HG03457 (cell line): ENCODE data around the gene ZNF202.
A peak's percentile ranks its signal among the peaks of the same experiment; 100 is the strongest.
"Not testable (repeated sequence)": the region's sequence is repeated elsewhere in the genome, so short reads cannot be mapped to it uniquely, and the experiment has no call there.

Experiments used
- ATAC-seq: cut with Tn5 transposase; IDR thresholded peaks from one replicate; pipeline ENCODE4 v1.9.1; 2021; ENCODE audit warnings: moderate number of reproducible peaks; ENCODE audit not compliant: unreplicated experiment

ZNF202 gene

DNA sequence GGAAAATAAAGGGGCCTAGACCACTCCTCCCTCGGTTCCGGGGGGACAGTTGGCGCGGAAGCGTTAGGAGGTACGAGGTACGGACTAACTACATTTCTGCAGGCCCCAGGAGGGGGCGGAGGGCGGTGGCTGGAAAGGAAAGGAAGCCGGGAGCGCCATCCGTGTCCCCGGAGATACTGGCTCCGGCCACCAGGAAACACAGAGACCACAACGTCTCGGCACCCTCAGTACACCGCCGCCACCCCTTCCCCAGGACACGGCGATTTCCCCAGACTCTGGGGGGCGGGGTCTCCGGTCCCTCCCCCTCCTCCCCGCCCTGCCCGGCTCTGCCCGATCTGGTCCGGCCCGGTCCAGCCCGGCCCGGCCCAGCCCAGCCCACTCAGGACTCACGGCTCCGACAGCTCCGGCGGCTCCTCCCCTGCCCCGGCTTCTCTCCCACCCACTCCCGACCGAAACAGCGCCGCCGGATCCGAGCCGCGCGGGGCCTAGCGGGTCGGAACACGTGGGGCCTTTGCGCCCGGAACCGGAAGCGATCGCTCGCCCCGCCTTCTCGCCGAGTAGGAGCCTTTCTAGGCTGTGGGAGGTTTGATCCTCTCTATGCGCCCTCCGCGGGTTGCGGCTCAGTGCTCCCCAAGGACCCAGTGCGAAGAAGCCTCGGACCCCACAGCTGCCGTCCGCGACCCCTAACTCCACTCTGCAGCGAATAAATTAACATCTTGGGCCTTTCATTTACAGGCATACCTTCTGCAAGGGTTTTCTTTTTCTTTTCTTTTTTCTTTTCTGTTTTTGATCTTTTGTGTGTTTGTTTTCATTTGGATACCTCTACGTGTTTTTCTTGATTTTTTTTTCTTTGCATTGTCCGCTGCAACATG is at the start of gene ZNF202:
Gene ZNF202, minus strand, starts transcription at position 502 of the 872 bp plus-strand sequence. CDS start 10,772 bp downstream, outside the sequence.
- ATAC-seq, result peak; percentile 99

DNA sequence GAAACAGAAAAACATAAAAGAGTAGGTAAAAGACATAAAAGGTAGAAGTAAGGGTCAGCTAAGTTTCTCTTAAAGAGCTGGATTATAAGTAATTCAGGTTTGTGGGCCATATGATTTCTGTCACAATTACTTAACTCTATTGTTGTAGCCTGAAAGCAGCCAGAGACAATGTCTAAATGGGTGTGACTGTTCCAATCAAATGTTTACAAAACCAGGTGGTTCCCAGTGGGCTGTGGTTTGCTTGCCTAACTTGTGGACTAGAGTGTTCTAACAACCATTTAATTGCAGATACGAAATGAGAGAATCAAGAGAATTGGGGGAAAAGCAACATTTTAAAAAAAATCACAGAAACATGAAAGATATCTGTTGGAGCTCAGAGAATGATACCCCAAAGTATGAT is 42.1 kb upstream of the ZNF202 start:
- ATAC-seq, result no peak

DNA sequence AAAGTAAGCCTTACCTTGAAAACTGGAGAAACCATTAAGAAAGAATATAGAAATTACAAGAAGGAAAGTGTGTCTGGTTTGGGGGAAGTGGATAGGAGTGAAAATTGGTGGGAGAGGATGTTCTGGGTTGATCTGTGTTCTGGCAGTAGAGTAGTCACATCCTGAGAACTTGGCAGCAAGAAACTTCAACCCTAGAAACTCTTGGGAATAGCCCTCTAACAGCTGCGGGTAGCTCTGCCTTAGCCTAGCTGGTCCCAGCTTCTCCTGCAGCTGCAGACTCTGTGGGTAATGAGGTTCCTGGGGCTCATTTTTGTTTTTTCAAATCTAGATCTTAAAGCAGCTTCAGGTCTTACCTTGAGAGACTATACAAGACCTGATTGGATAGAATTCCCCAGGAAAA is 37.1 kb upstream of the ZNF202 start:
- ATAC-seq, result no peak

DNA sequence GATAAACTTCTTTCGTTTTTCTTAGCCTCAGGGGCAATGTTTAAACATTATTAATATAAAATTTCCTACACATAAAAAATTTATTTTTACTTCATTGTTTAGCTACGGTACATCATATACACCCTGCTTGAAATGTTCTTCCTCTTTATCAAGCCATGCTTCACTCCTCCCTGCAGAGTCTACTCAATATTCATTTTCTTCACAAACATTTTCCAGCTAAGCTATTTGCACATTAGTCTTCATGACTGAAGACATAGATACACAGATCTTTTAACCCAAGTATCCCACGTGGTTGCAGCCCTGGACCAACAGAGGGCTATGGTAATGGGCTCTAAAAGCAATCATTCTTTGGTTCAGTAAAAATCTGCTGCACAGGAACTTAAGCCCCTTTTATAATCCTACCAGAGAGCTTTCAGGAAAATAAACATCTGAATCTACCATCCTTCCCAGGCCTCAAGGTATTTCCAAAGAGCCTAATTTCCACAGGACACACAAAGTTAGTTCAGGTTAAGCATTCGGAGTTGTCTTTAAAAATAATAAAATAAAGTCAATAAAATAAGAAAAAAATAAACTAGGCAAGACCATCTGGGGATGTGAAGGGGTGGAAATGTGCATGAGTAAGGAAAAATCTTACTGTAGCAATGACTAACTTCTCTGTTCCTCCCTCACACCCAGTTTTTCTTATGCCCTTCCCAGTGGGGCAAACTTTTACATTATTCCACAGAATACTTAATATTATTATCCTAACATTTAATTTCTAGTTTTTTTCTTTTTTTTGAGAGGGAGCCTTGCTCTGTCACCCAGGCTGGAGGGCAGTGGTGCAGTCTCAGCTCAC is 34.5 kb upstream of the ZNF202 start:
- ATAC-seq, result no peak

DNA sequence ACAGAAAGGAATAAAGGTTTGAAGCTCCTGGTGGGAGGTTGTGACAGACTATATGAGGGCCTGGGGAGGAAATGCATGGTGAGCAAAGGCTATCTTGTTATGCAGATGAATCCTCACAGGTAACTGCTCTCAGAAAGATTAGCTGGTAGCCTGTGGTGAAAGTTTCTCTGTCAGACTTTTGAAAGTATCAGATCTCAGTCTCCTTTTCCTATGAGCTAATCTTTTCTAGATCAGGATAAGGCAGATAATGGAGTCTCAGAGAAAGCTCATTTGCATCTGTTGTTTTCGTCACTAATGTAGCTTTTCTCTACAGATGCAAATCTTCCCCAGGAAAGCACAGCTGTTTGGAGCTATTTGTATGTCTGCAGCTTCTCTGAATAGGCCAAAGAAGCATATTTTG is 33.8 kb upstream of the ZNF202 start:
- no peak for ATAC-seq

DNA sequence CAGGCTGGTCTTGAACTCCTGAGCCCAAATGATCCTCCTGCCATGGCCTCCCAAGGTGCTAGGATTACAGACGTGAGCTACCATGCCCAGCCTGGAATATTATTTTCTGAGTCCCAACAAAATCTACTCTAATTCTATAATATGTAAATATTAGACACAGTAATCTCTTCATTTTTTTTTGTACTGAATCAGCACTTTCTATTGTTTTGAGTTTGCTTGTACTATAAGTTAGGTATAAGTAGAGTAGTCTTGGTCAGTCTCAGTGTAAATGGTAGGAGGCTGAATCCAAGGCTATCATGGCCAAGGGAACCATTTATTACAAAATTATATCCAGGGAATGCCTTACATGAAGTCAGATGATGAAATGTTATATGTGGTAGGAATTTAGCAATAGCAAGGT is 32.5 kb upstream of the ZNF202 start:
- no peak for ATAC-seq

DNA sequence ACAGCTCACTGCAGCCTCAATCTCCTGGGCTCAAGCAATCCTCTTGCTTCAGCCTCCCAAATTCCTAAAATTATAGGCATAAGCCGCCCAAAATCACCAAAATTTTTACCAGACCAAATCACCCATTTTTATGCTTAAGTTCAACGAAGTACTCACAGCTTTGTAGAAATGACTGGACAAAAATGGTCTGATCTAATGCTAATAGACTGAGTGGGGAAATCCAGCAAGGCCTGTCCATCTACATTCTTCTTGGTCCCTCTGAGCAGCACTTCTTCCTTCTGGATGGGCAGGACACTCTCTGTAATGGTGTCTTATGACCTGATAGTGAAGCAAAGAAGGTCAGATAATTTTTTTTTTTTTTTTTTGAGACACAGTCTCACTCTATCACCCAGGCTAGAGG is 31.6 kb upstream of the ZNF202 start:
- ATAC-seq, result no peak

DNA sequence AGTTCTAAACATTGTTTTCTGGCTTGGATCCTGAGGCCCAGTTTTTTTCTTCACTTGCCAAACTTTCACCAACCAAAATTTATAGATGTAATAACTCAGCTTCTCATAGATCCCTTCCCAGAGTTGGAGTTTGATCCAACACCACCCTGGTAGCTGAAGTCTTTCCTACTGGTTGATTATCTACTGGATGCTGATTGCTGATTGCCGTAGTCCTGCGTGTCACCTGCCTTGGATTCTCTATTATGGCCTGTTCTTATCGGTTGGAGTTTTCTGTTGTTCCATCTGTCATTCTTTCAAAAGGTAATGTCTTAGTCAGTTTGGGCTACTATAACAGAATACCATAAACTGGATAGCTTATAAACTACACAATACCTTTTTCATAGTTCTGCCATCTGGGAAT is 30.2 kb upstream of the ZNF202 start:
- ATAC-seq, result no peak

DNA sequence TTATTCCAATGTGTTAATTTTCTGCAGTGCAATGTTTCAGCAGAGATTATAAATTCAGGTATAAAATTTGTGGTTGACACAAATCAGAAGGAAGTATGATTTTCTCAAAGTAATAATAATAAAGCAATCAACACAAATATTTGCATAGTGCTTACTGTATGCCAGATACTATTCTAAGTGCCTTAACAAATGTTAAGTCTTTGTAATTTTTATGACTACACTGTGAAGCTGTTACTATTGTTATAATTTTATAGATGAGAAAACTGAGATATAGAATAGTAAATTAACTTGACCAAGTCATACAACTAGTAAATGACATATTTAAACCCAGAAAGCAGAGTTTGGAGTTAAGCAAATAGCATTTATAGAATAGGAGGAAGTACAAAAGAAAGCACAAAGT is 29.3 kb upstream of the ZNF202 start:
- ATAC-seq, result no peak

DNA sequence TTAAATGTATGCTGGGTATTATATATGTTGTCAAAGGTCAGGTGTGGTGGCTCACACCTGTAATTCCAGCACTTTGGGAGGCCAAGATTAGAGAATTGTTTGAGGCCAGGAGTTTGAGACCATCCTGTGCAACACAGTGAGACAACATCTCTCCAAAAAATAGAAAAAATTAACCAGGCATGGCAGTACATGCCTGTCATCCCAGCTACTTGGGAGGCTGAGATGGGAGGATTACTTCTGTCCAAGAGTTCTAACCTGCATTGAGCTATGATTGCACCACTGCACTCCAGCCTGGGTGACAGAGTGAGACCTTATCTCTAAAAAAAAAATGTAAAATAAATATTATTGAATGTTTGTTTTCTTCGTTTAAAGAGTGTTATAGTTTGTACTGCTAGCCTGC is 24.1 kb upstream of the ZNF202 start:
- no peak for ATAC-seq

DNA sequence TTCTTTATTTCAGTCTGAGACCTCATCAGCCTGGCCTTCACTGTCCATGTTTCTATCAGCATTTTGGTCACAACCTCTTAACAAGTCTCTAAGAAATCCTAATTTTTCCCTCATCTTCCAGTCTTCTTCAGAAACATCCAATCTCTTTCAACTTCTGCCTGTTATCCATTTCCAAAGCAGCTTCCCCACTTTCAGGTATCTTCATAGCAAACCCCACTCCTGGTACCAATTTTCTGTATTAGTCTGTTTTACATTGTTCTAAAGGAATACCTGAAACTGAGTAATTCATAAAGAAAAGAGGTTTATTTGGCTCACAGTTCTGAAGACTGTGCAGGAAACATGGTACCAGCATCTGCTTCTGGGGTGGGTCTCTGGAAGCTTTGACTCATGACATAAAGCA is 21.0 kb upstream of the ZNF202 start:
- no peak for ATAC-seq

DNA sequence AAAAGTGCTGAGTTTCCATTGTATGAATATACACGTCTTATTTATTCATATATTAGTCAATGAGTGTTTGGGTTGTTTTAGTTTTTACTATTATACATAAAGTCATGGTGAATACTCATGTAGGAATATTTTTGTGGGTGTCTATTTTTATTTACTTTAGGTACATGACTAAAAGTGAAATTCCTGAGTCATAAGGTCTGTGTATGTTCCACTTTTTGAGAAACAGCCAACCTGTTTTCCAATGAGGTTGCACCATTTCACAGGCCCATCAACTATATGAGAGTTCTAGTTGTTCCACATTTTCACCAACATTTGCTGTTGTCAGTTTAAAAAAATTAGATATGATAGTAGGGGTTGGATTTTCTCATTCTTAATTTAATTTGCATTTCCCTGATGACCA is 19.4 kb upstream of the ZNF202 start:
- ATAC-seq, result no peak

DNA sequence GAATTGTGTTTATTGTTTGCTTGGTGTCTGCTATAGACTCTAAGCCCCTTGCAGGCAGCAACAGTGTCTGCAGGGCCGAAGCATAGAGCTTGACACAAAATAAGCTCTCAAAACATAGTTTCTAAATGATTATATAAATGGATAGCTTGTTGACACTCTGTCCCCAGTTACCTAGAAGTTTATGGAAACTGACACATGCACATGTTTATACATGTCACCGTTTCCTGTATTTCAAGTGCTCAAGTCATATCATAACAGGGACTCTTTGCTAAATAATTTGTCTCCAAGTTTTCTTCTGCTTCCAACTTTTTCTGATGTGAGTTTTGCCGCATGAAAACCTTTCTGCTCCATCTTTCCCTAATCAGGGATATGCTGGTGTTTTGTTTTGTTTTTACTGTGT is 16.5 kb upstream of the ZNF202 start:
- no peak for ATAC-seq

DNA sequence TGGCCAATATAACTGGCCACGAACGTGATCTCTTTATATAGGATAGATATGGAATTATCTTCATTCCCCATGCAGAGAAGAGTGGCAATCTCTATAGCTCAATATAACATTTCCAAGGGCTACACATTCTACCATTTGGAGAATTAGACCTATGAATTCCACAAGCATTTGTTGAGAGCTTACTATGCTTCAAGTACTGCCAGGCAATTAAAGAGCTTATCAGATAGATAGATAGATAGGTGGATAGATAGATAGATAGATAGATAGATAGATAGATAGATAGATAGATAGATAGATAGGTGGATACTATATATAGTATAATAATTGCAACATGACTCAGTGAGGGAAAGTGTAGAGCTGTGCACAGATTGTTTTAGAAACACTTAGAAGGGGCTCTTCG is 14.4 kb upstream of the ZNF202 start:
- no peak for ATAC-seq

DNA sequence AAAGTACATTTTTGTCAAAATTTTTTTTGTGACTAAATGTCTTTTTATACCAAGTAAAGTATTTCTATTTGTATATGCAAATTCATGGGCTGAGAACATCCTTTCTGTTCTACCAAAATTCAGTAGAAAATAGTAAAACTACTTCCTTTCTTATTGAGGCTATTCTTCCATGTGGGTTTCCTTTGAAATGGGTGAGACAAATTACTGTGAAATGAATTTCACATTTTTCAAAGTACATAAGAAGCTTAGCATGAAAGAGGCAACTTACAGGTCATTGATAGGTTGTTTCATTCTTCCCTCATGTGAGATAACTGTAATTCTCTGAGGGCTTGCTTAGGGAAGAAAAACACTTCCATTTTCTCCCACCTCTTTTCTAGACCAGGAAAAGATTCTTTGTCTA is 13.9 kb upstream of the ZNF202 start:
- no peak for ATAC-seq

DNA sequence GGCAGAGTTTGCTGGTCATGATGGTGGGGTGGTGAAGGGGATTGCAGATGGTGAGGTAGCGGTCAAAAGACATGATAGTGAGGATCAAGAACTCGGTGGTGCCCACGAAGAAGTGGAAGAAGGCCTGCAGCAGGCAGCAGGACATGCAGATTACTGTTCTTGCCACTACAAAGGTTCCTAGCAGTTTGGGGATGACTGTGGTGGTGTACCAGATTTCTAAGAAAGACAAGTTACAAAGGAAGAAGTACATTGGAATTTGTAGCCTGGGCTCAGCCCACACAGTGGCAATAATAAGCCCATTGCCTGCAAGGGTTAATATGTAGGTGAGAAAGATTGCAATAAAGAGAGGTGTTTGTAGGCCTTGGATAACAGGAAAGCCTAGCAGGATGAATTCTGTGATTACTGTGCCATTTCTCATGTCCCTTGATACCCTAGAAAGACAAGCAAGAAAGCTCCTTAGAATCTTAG is 12.7 kb upstream of the ZNF202 start, which contains the start of gene OR6X1:
Gene OR6X1, minus strand, starts transcription at position 418 of the 468 bp plus-strand sequence. Its CDS starts 0 bp downstream, at position 418.
- no peak for ATAC-seq

DNA sequence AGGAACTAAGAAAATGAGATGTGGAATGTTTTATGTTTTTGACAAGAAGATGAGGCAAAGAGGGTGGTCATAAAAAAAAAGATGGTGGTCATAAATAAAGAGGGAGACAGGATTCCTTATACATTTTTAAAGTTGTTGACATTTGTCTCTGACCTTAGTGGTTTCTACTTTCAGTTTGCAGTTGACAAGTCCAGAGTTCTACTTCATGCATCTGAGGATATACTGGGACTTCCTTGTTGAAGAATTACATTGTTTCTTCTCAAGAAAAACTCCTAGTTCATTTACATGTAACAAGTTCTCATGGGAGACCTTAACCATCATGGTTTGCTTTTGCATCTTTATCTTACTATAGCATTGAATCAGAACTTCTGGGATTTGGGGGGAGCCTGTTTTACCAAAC is 11.7 kb upstream of the ZNF202 start:
- ATAC-seq, result no peak

DNA sequence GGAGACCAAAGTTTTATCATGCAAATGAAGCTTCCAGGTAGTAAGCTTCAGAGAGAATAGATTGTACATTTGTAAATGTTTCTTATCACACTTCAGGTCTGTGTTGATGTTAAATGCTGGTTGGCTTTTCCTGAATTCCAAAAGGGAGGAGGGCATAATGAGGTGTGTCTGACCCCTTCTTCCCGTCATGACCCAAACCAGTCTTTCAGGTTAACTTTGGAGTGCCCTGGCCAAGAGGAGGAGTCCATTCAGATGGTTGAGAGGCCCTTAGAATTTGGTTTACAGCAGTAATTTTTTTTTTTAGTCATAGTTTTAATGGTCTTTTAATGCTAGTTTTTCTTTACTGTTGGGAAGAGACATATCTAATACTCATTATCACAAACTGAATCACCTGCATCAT is 10.3 kb upstream of the ZNF202 start:
- ATAC-seq, result no peak

DNA sequence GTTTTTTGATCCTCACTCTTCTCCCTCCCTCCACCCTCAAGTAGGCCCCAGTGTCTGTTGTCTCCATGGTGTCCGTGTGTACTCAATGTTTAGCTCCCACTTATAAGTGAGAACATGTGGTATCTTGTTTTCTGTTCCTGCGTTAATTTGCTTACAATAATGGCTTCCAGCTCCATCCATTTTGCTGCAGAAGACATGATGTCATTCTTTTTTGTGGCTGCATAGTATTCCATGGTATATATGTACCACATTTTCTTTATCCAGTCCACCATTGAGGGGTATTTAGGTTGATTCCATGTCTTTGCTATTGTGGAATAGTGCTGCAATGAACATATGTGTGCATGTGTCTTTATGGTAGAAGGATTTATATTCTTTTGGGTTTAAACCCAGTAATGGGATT is 6.9 kb upstream of the ZNF202 start:
- ATAC-seq, result not testable (repeated sequence)

DNA sequence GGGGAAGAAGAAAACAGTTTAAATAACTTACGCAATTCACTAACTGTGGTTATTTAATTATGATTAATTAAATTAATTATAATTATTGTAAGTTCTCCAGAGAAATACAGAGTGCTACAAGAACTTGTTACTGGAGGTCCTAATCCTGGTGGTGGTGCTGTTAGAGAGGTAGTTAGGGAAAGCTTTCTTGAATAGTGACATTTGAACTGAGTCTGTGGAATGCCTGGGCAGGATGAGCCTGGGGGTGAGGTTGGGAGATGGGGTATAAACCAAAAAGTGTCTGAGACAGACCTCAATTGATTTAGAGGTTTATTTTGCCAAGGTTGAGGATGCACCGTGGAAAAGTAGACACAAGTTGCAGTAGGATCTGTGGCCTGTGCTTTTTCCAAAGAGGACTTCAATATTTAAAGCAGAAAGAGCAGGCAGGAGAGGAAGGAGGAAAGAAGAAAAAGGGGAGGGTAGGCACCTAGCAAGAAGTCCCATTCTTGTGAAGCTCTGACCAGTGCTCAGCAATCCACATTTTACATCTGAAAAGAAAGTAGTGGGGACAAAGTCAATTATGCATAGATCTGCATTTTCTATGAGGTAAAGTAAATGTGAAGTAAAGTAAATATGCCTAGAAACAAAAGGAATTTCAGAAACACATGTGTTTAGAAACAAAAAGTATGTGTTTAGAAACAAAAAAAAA is 4.4 kb upstream of the ZNF202 start:
- ATAC-seq, result no peak

DNA sequence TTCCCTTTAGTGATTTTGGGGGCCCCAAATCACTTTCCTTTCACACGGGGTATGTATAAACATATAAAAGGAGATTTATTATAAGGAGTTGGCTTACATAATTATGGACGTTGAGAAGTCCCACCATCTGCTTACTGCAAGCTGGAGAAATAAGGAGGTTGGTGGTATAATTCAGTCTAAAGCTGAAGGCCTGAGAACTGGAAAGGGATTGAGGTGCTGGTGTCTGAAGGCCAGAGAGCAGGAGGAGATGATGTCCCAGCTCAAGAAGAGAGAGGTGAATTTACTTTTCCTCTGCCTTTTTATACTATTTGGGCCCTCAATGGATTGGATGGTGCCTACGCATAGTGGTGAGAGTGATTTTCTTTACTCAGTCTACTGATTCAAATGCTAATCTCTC is 1.3 kb upstream of the ZNF202 start:
- ATAC-seq, result no peak
